Neural progenitor cell (in vitro differentiated cells): ENCODE measurements around the gene NEU3.
"Not testable (repeated sequence)": the region's sequence is repeated elsewhere in the genome, so short reads cannot be mapped to it uniquely, and the experiment has no call there.

Experiments used
- EZH2 ChIP-seq: fragments of 200-600 bp; sonication (generic); IDR thresholded peaks from 2 replicates; pipeline ENCODE4 v1.6.1; 2017; ENCODE audit warnings: antibody characterized with exemption, mild to moderate bottlenecking, moderate library complexity
- EZH2phosphoT487 ChIP-seq: fragments of 200-600 bp; sonication (generic); IDR thresholded peaks from 2 replicates; pipeline ENCODE4 v1.6.1; 2017; ENCODE audit warnings: antibody characterized with exemption
- TF ChIP-seq, protein P1 (sequence below): fragments of 200-600 bp; sonication (generic); IDR thresholded peaks from 2 replicates; pipeline ENCODE4 v1.5.1; 2017; ENCODE audit warnings: antibody characterized with exemption, mild to moderate bottlenecking

DNA sequence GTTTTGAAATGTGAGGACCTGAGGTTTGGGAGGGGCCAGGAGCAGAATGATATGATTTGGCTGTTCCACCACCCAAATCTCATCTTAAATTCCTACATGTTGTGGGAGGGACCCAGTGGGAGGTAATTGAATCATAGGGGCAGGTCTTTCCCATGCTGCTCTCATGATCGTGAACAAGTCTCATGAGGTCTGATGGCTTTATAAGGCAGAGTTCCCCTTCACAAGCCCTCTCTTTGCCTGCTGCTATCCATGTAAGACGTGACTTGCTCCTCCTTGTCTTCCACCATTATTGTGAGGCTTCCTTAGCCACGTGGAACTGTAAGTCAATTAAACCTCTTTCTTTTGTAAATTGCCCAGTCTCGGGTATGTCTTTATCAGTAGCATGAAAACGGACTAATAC lies 31.6 kb downstream of the NEU3 start:
- TF ChIP-seq, protein P1, sequence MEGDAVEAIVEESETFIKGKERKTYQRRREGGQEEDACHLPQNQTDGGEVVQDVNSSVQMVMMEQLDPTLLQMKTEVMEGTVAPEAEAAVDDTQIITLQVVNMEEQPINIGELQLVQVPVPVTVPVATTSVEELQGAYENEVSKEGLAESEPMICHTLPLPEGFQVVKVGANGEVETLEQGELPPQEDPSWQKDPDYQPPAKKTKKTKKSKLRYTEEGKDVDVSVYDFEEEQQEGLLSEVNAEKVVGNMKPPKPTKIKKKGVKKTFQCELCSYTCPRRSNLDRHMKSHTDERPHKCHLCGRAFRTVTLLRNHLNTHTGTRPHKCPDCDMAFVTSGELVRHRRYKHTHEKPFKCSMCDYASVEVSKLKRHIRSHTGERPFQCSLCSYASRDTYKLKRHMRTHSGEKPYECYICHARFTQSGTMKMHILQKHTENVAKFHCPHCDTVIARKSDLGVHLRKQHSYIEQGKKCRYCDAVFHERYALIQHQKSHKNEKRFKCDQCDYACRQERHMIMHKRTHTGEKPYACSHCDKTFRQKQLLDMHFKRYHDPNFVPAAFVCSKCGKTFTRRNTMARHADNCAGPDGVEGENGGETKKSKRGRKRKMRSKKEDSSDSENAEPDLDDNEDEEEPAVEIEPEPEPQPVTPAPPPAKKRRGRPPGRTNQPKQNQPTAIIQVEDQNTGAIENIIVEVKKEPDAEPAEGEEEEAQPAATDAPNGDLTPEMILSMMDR, result not testable (repeated sequence)
- TF ChIP-seq EZH2, EZH2phosphoT487: not testable (repeated sequence)
